ENCODE measurements around the gene ENAM. TPM values are rescaled to one million over a fixed set of nuclear protein-coding genes. Genes with fewer than 3 reads are reported as not detected.

ENAM gene
- total and polyA plus RNA-seq, 2 experiments from 2014 or later, result not detected

DNA sequence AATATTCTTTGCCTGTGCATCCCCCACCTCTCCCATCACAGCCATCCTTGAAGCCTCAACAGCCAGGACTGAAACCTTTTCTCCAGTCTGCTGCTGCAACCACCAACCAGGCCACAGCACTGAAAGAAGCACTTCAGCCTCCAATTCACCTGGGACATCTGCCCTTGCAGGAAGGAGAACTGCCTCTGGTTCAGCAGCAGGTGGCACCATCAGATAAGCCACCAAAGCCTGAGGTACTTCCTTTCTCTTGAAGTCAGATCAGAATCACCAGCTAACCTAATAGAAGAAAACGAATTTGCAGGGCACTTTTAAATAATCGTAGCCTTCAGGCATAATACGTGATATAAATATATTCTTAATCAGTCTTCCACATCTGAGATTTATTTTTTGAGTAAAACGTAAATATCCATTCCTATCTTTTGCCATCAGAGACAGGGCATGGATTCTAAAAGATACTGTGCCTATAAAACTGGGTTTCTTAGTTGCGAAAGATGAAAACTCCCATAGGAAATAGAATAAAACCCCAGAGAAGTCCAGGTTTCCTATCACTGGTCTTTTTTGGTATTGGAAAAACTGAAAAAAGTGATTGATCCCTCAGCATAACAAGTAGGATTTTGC lies 27.0 kb upstream of the ENAM start:
- TF ChIP-seq, protein P1, sequence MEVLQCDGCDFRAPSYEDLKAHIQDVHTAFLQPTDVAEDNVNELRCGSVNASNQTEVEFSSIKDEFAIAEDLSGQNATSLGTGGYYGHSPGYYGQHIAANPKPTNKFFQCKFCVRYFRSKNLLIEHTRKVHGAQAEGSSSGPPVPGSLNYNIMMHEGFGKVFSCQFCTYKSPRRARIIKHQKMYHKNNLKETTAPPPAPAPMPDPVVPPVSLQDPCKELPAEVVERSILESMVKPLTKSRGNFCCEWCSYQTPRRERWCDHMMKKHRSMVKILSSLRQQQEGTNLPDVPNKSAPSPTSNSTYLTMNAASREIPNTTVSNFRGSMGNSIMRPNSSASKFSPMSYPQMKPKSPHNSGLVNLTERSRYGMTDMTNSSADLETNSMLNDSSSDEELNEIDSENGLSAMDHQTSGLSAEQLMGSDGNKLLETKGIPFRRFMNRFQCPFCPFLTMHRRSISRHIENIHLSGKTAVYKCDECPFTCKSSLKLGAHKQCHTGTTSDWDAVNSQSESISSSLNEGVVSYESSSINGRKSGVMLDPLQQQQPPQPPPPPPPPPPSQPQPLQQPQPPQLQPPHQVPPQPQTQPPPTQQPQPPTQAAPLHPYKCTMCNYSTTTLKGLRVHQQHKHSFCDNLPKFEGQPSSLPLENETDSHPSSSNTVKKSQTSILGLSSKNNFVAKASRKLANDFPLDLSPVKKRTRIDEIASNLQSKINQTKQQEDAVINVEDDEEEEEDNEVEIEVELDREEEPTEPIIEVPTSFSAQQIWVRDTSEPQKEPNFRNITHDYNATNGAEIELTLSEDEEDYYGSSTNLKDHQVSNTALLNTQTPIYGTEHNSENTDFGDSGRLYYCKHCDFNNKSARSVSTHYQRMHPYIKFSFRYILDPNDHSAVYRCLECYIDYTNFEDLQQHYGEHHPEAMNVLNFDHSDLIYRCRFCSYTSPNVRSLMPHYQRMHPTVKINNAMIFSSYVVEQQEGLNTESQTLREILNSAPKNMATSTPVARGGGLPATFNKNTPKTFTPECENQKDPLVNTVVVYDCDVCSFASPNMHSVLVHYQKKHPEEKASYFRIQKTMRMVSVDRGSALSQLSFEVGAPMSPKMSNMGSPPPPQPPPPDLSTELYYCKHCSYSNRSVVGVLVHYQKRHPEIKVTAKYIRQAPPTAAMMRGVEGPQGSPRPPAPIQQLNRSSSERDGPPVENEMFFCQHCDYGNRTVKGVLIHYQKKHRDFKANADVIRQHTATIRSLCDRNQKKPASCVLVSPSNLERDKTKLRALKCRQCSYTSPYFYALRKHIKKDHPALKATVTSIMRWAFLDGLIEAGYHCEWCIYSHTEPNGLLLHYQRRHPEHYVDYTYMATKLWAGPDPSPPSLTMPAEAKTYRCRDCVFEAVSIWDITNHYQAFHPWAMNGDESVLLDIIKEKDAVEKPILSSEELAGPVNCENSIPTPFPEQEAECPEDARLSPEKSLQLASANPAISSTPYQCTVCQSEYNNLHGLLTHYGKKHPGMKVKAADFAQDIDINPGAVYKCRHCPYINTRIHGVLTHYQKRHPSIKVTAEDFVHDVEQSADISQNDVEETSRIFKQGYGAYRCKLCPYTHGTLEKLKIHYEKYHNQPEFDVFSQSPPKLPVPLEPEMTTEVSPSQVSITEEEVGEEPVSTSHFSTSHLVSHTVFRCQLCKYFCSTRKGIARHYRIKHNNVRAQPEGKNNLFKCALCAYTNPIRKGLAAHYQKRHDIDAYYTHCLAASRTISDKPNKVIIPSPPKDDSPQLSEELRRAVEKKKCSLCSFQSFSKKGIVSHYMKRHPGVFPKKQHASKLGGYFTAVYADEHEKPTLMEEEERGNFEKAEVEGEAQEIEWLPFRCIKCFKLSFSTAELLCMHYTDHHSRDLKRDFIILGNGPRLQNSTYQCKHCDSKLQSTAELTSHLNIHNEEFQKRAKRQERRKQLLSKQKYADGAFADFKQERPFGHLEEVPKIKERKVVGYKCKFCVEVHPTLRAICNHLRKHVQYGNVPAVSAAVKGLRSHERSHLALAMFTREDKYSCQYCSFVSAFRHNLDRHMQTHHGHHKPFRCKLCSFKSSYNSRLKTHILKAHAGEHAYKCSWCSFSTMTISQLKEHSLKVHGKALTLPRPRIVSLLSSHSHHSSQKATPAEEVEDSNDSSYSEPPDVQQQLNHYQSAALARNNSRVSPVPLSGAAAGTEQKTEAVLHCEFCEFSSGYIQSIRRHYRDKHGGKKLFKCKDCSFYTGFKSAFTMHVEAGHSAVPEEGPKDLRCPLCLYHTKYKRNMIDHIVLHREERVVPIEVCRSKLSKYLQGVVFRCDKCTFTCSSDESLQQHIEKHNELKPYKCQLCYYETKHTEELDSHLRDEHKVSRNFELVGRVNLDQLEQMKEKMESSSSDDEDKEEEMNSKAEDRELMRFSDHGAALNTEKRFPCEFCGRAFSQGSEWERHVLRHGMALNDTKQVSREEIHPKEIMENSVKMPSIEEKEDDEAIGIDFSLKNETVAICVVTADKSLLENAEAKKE (CRISPR knock-in tag; IDR thresholded peaks at IDR 0.05), result no peak
- TF ChIP-seq, protein P2, sequence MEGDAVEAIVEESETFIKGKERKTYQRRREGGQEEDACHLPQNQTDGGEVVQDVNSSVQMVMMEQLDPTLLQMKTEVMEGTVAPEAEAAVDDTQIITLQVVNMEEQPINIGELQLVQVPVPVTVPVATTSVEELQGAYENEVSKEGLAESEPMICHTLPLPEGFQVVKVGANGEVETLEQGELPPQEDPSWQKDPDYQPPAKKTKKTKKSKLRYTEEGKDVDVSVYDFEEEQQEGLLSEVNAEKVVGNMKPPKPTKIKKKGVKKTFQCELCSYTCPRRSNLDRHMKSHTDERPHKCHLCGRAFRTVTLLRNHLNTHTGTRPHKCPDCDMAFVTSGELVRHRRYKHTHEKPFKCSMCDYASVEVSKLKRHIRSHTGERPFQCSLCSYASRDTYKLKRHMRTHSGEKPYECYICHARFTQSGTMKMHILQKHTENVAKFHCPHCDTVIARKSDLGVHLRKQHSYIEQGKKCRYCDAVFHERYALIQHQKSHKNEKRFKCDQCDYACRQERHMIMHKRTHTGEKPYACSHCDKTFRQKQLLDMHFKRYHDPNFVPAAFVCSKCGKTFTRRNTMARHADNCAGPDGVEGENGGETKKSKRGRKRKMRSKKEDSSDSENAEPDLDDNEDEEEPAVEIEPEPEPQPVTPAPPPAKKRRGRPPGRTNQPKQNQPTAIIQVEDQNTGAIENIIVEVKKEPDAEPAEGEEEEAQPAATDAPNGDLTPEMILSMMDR (conservative IDR thresholded peaks at IDR 0.05; ENCODE audit: low read depth in 2 of 2), result peak; percentile 92 to 99
- H3K27ac ChIP-seq (ENCODE audit: low read depth), result no peak overlapping the region
- peaks cover 2% of the 10 kb centered on the region; the same call in 2 of the 3 replicates for H3K4me1 Mint-ChIP-seq
- H3K4me1 ChIP-seq (ENCODE audit: insufficient read depth), result no peaks in the 10 kb centered on the region
- no peaks in the 10 kb centered on the region for H4K20me1 ChIP-seq (replicated peaks; ENCODE audit: insufficient read depth)
- H3K36me3 Mint-ChIP-seq (ENCODE audit: low read depth), result no peaks in the 10 kb centered on the region
- no peaks in the 10 kb centered on the region for H3K36me3 ChIP-seq (ENCODE audit: insufficient read depth)
- H2AFZ ChIP-seq, result peak overlapping the region; percentile 16; the same call in 1 of the 2 replicates
- no peaks in the 10 kb centered on the region for H3K9me3 Mint-ChIP-seq
- DNase-seq (ENCODE audit: low spot score) (peak; percentile 88), ATAC-seq (peak; percentile 99)
- no peak overlapping the region for H3K4me2 ChIP-seq
- H3K27me3 ChIP-seq (ENCODE audit: insufficient read depth), result no peaks in the 10 kb centered on the region
- H3K4me3 ChIP-seq, result no peak overlapping the region
- peak overlapping the region; percentile 25; the same call in 1 of the 2 replicates for H3K27ac Mint-ChIP-seq
- H3K79me2 ChIP-seq (replicated peaks; ENCODE audit: insufficient read depth), result no peaks in the 10 kb centered on the region
- no peaks in the 10 kb centered on the region for H3F3A ChIP-seq (replicated peaks; ENCODE audit: low read depth)
- no peaks in the 10 kb centered on the region for H3K9me2 ChIP-seq (ENCODE audit: insufficient read depth)
- H3K4me3 Mint-ChIP-seq, result no peak overlapping the region
- peaks cover 2% of the 10 kb centered on the region for H3K27me3 Mint-ChIP-seq (ENCODE audit: insufficient read depth, low read depth, poor library complexity)

DNA sequence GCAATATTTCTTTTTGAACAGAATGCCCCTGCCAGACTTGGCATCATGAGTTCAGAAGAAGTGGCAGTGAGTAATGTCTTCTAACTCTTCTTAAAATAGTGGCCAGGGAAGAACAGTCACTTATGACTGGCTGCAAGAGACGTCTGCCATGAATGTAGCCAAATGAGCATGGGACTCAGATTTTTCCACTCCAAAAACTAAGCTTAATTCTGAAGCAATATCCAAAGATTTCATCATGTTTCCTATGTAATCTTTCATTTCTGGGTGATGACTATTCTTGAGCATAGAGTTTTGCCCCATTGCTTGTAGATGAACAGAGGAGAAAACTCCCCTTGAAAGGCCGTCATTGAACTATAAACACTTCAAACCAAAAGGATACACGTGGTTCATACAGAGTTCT lies 24.7 kb upstream of the ENAM start:
- H3K36me3 ChIP-seq (ENCODE audit: insufficient read depth), result no peaks in the 10 kb centered on the region
- Mint-ChIP-seq H3K4me1 (peaks cover 8% of the 10 kb centered on the region), H3K36me3 (ENCODE audit: low read depth) (no peaks in the 10 kb centered on the region), H3K4me3 (no peak overlapping the region), H3K27me3 (ENCODE audit: insufficient read depth, low read depth, poor library complexity) (peaks cover 4% of the 10 kb centered on the region), H3K27ac (no peak overlapping the region), H3K9me3 (no peaks in the 10 kb centered on the region)
- H3K4me2 ChIP-seq, result no peak overlapping the region
- no peak overlapping the region for H3K4me3 ChIP-seq
- H4K20me1 ChIP-seq (replicated peaks; ENCODE audit: insufficient read depth), result no peaks in the 10 kb centered on the region
- H2AFZ ChIP-seq, result peak overlapping the region; percentile 11; the same call in 1 of the 2 replicates
- H3K79me2 ChIP-seq (replicated peaks; ENCODE audit: insufficient read depth), result no peaks in the 10 kb centered on the region
- ATAC-seq (no peak), DNase-seq (ENCODE audit: low spot score) (no peak)
- H3K27me3 ChIP-seq (ENCODE audit: insufficient read depth), result no peaks in the 10 kb centered on the region
- no peak overlapping the region for H3K27ac ChIP-seq (ENCODE audit: low read depth)
- no peaks in the 10 kb centered on the region for H3F3A ChIP-seq (replicated peaks; ENCODE audit: low read depth)
- no peaks in the 10 kb centered on the region for H3K4me1 ChIP-seq (ENCODE audit: insufficient read depth)
- H3K9me2 ChIP-seq (ENCODE audit: insufficient read depth), result peaks cover 7% of the 10 kb centered on the region
- TF ChIP-seq JUNB (IDR thresholded peaks at IDR 0.05; ENCODE audit: unreplicated experiment) (no peak), EZH2 (IDR thresholded peaks at IDR 0.05; ENCODE audit: low read depth, unreplicated experiment) (no peak), POLR2AphosphoS5 (IDR thresholded peaks at IDR 0.05; ENCODE audit: low read depth) (no peak), STAT1 (IDR thresholded peaks at IDR 0.05; ENCODE audit: unreplicated experiment) (no peak), ZNF114 (CRISPR knock-in tag; IDR thresholded peaks at IDR 0.05) (no peak), ZNF331 (CRISPR knock-in tag; IDR thresholded peaks at IDR 0.05; ENCODE audit: low read depth) (no peak), NANOG (IDR thresholded peaks at IDR 0.05; ENCODE audit: borderline replicate concordance) (no peak)
- TF ChIP-seq, protein P3, sequence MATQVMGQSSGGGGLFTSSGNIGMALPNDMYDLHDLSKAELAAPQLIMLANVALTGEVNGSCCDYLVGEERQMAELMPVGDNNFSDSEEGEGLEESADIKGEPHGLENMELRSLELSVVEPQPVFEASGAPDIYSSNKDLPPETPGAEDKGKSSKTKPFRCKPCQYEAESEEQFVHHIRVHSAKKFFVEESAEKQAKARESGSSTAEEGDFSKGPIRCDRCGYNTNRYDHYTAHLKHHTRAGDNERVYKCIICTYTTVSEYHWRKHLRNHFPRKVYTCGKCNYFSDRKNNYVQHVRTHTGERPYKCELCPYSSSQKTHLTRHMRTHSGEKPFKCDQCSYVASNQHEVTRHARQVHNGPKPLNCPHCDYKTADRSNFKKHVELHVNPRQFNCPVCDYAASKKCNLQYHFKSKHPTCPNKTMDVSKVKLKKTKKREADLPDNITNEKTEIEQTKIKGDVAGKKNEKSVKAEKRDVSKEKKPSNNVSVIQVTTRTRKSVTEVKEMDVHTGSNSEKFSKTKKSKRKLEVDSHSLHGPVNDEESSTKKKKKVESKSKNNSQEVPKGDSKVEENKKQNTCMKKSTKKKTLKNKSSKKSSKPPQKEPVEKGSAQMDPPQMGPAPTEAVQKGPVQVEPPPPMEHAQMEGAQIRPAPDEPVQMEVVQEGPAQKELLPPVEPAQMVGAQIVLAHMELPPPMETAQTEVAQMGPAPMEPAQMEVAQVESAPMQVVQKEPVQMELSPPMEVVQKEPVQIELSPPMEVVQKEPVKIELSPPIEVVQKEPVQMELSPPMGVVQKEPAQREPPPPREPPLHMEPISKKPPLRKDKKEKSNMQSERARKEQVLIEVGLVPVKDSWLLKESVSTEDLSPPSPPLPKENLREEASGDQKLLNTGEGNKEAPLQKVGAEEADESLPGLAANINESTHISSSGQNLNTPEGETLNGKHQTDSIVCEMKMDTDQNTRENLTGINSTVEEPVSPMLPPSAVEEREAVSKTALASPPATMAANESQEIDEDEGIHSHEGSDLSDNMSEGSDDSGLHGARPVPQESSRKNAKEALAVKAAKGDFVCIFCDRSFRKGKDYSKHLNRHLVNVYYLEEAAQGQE (IDR thresholded peaks at IDR 0.05; ENCODE audit: unreplicated experiment), result no peak
